ENCODE data around the gene DNAH17.

- TF ChIP-seq EZH2phosphoT487 (IDR thresholded peaks at IDR 0.05; ENCODE audit: insufficient read depth, low read depth) (no peak), EZH2 (IDR thresholded peaks at IDR 0.05; ENCODE audit: insufficient read depth, poor library complexity, severe bottlenecking) (no peak)
Measured at GRCh38 chr17:78391843-78392242, 185.4 kb downstream of the DNAH17 start.
